A673 (cell line): Measurements from ENCODE around the gene GRAMD2B.

Experiments used
- CTCF ChIP-seq: fragments of 300-800, 200-600 bp; sonication (generic); conservative IDR thresholded peaks from 2 replicates; pipeline ENCODE4 v1.5.1; 2017; ENCODE audit warnings: low read depth, mild to moderate bottlenecking, antibody characterized with exemption, low read length, moderate library complexity, mixed read lengths
- EZH2 ChIP-seq: fragments of 200-600 bp; sonication (generic); IDR thresholded peaks from 2 replicates; pipeline ENCODE4 v1.6.1; 2017; ENCODE audit warnings: borderline replicate concordance, low read depth, mild to moderate bottlenecking, mixed read lengths, antibody characterized with exemption, low read length; ENCODE audit not compliant: poor library complexity, severe bottlenecking

- TF ChIP-seq CTCF (no peak), EZH2 (no peak)
Observed at GRCh38 chr5:126543660-126544059, 120.5 kb downstream of the GRAMD2B start.
